ENCODE results near the gene TOX3. TPM values are rescaled to one million over a fixed set of nuclear protein-coding genes. Genes with fewer than 3 reads are reported as not detected.

TOX3 gene
- total RNA-seq, 1 donor from 2014 or later = 7.4 TPM

- TF ChIP-seq CTCF (IDR thresholded peaks at IDR 0.05; ENCODE audit: insufficient read depth, low read length, poor library complexity, severe bottlenecking) = no peak
- H3K4me3 ChIP-seq (ENCODE audit: low read depth, low read length) = no peak overlapping the region
- DNase-seq (ENCODE audit: low read depth) = no peak
- H3K36me3 ChIP-seq (ENCODE audit: control insufficient read depth, insufficient read depth, low read length) = no peaks in the 10 kb centered on the region
- no peaks in the 10 kb centered on the region for H3K27me3 ChIP-seq (ENCODE audit: control insufficient read depth, insufficient read depth, low read length)
These were observed 37.7 kb upstream of the TOX3 start for GRCh38 chr16:52584354-52585320.

GRCh38 chr16:52581530-52581929 is 34.6 kb upstream of the TOX3 start:
- no peak overlapping the region for H3K4me3 ChIP-seq (ENCODE audit: low read depth, low read length)
- no peaks in the 10 kb centered on the region for H3K27me3 ChIP-seq (ENCODE audit: control insufficient read depth, insufficient read depth, low read length)
- DNase-seq (ENCODE audit: low read depth) = no peak
- H3K36me3 ChIP-seq (ENCODE audit: control insufficient read depth, insufficient read depth, low read length) = no peaks in the 10 kb centered on the region
- TF ChIP-seq CTCF (IDR thresholded peaks at IDR 0.05; ENCODE audit: insufficient read depth, low read length, poor library complexity, severe bottlenecking) = peak; percentile 21

GRCh38 chr16:52580488-52580887 is 33.5 kb upstream of the TOX3 start:
- H3K27me3 ChIP-seq (ENCODE audit: control insufficient read depth, insufficient read depth, low read length) = no peaks in the 10 kb centered on the region
- no peak for TF ChIP-seq CTCF (IDR thresholded peaks at IDR 0.05; ENCODE audit: insufficient read depth, low read length, poor library complexity, severe bottlenecking)
- no peak for DNase-seq (ENCODE audit: low read depth)

GRCh38 chr16:52578829-52579498 is 32.0 kb upstream of the TOX3 start:
- no peaks in the 10 kb centered on the region for H3K27me3 ChIP-seq (ENCODE audit: control insufficient read depth, insufficient read depth, low read length)
- no peak for DNase-seq (ENCODE audit: low read depth)
- no peak overlapping the region for H3K4me3 ChIP-seq (ENCODE audit: low read depth, low read length)
- no peak for TF ChIP-seq CTCF (IDR thresholded peaks at IDR 0.05; ENCODE audit: insufficient read depth, low read length, poor library complexity, severe bottlenecking)
- no peaks in the 10 kb centered on the region for H3K36me3 ChIP-seq (ENCODE audit: control insufficient read depth, insufficient read depth, low read length)

More at GRCh38 chr16:52580488-52580887, 33.5 kb upstream of the TOX3 start:
- Histone ChIP-seq H3K36me3 (ENCODE audit: control insufficient read depth, insufficient read depth, low read length) (no peaks in the 10 kb centered on the region), H3K4me3 (ENCODE audit: low read depth, low read length) (no peak overlapping the region)

GRCh38 chr16:52578007-52578828 is 31.3 kb upstream of the TOX3 start:
- Histone ChIP-seq H3K36me3 (ENCODE audit: control insufficient read depth, insufficient read depth, low read length) (no peaks in the 10 kb centered on the region), H3K27me3 (ENCODE audit: control insufficient read depth, insufficient read depth, low read length) (no peaks in the 10 kb centered on the region), H3K4me3 (ENCODE audit: low read depth, low read length) (no peak overlapping the region)
- no peak for DNase-seq (ENCODE audit: low read depth)
- TF ChIP-seq CTCF (IDR thresholded peaks at IDR 0.05; ENCODE audit: insufficient read depth, low read length, poor library complexity, severe bottlenecking) = no peak
